Astrocyte (in vitro differentiated cells and primary cell): ENCODE results near the gene CDH13. TPM values are rescaled to one million over a fixed set of nuclear protein-coding genes. Genes with fewer than 3 reads are reported as not detected.

Experiments used
- DNase-seq: peaks from one replicate; pipeline ENCODE4 v3.0.0-alpha.2; 2010; ENCODE audit warnings: low read depth
- FAIRE-seq: peaks from 2 replicates; lab custom pipeline; 2011; peaks lifted over from hg19 to GRCh38; lab: Jason Lieb, UNC
- H2AFZ ChIP-seq: 2 replicates; pipeline ENCODE4 v1.6.0; 2012; ENCODE audit warnings: low read depth, low read length, inconsistent platforms
- H3K27ac ChIP-seq: 2 replicates; pipeline ENCODE4 v1.5.1; 2011; ENCODE audit warnings: low read depth, low read length, inconsistent platforms
- H3K27me3 ChIP-seq: 2 replicates; pipeline ENCODE4 v1.6.0; 2011; ENCODE audit warnings: low read length, inconsistent platforms; ENCODE audit not compliant: insufficient read depth
- H3K36me3 ChIP-seq: 2 replicates; pipeline ENCODE4 v1.5.1; 2011; ENCODE audit warnings: low read length, inconsistent platforms; ENCODE audit not compliant: insufficient read depth
- H3K4me1 ChIP-seq: 2 replicates; pipeline ENCODE4 v1.5.1; 2011; ENCODE audit warnings: low read length, inconsistent platforms; ENCODE audit not compliant: insufficient read depth
- H3K4me2 ChIP-seq: 2 replicates; pipeline ENCODE4 v1.6.0; 2012; ENCODE audit warnings: low read length, inconsistent platforms
- H3K4me3 ChIP-seq: 2 replicates; pipeline ENCODE4 v1.5.1; 2011; ENCODE audit warnings: low read depth, mild to moderate bottlenecking, low read length, inconsistent platforms; ENCODE audit not compliant: insufficient read depth
- H3K79me2 ChIP-seq: 2 replicates; pipeline ENCODE4 v1.6.0; 2012; ENCODE audit warnings: mild to moderate bottlenecking, low read length, inconsistent platforms; ENCODE audit not compliant: insufficient read depth
- H3K9ac ChIP-seq: 2 replicates; pipeline ENCODE4 v1.6.0; 2012; ENCODE audit warnings: mild to moderate bottlenecking, low read length, inconsistent platforms
- H3K9me3 ChIP-seq: 2 replicates; pipeline ENCODE4 v1.5.1; 2012; ENCODE audit warnings: low read depth, mild to moderate bottlenecking, low read length, inconsistent platforms; ENCODE audit not compliant: insufficient read depth
- H4K20me1 ChIP-seq: 2 replicates; pipeline ENCODE4 v1.6.0; 2012; ENCODE audit warnings: low read length, inconsistent platforms; ENCODE audit not compliant: insufficient read depth
- H3K27ac Mint-ChIP-seq: one replicate; pipeline ENCODE4 v1.8.0; 2021; ENCODE audit warnings: mild to moderate bottlenecking, mixed read lengths; ENCODE audit not compliant: unreplicated experiment
- H3K27me3 Mint-ChIP-seq: one replicate; pipeline ENCODE4 v1.8.0; 2021; ENCODE audit warnings: low read depth, mixed read lengths; ENCODE audit not compliant: unreplicated experiment
- H3K36me3 Mint-ChIP-seq: one replicate; pipeline ENCODE4 v1.8.0; 2021; ENCODE audit warnings: low read depth, mixed read lengths; ENCODE audit not compliant: unreplicated experiment
- H3K4me1 Mint-ChIP-seq: one replicate; pipeline ENCODE4 v1.8.0; 2021; ENCODE audit warnings: low read depth, mixed read lengths; ENCODE audit not compliant: unreplicated experiment
- H3K4me3 Mint-ChIP-seq: one replicate; pipeline ENCODE4 v1.8.0; 2021; ENCODE audit warnings: mild to moderate bottlenecking, moderate library complexity, mixed read lengths; ENCODE audit not compliant: unreplicated experiment
- H3K9me3 Mint-ChIP-seq: one replicate; pipeline ENCODE4 v1.8.0; 2021; ENCODE audit warnings: mild to moderate bottlenecking, mixed read lengths; ENCODE audit not compliant: unreplicated experiment
- EZH2 ChIP-seq: IDR thresholded peaks from 2 replicates; pipeline ENCODE4 v1.6.1; 2012; ENCODE audit warnings: mild to moderate bottlenecking, low read length, inconsistent platforms; ENCODE audit not compliant: insufficient read depth
- total RNA-seq: library from RNA; stranded (reverse); gene quantifications from 2 replicates; pipeline ENCODE4 v1.2.1, GENCODE V29; 2021
- TF ChIP-seq, protein P1 (sequence below): IDR thresholded peaks from 2 replicates; pipeline ENCODE4 v1.5.1; 2011; ENCODE audit warnings: low read depth, mild to moderate bottlenecking, inconsistent platforms, low read length, moderate library complexity; ENCODE audit not compliant: insufficient read depth

Gene CDH13
- total RNA-seq, 1 donor from 2014 or later = 41.7 TPM

GRCh38 chr16:83162791-83163190 is 536.0 kb downstream of the CDH13 start:
- H3K4me1 Mint-ChIP-seq = no peaks in the 10 kb centered on the region
- Histone ChIP-seq H4K20me1 (peaks cover 6% of the 10 kb centered on the region), H3K9ac (no peak overlapping the region), H2AFZ (no peak overlapping the region), H3K27ac (no peak overlapping the region), H3K9me3 (no peaks in the 10 kb centered on the region), H3K4me3 (no peak overlapping the region), H3K27me3 (no peaks in the 10 kb centered on the region), H3K79me2 (no peaks in the 10 kb centered on the region), H3K4me2 (no peak overlapping the region), H3K36me3 (no peaks in the 10 kb centered on the region), H3K4me1 (no peaks in the 10 kb centered on the region)
- no peak for FAIRE-seq
- peaks cover 4% of the 10 kb centered on the region for H3K27me3 Mint-ChIP-seq
- no peak for TF ChIP-seq EZH2
- TF ChIP-seq, protein P1, sequence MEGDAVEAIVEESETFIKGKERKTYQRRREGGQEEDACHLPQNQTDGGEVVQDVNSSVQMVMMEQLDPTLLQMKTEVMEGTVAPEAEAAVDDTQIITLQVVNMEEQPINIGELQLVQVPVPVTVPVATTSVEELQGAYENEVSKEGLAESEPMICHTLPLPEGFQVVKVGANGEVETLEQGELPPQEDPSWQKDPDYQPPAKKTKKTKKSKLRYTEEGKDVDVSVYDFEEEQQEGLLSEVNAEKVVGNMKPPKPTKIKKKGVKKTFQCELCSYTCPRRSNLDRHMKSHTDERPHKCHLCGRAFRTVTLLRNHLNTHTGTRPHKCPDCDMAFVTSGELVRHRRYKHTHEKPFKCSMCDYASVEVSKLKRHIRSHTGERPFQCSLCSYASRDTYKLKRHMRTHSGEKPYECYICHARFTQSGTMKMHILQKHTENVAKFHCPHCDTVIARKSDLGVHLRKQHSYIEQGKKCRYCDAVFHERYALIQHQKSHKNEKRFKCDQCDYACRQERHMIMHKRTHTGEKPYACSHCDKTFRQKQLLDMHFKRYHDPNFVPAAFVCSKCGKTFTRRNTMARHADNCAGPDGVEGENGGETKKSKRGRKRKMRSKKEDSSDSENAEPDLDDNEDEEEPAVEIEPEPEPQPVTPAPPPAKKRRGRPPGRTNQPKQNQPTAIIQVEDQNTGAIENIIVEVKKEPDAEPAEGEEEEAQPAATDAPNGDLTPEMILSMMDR = no peak
- H3K4me3 Mint-ChIP-seq = no peak overlapping the region
- H3K9me3 Mint-ChIP-seq = no peaks in the 10 kb centered on the region
- no peak overlapping the region for H3K27ac Mint-ChIP-seq
- no peaks in the 10 kb centered on the region for H3K36me3 Mint-ChIP-seq
- DNase-seq = no peak

DNA sequence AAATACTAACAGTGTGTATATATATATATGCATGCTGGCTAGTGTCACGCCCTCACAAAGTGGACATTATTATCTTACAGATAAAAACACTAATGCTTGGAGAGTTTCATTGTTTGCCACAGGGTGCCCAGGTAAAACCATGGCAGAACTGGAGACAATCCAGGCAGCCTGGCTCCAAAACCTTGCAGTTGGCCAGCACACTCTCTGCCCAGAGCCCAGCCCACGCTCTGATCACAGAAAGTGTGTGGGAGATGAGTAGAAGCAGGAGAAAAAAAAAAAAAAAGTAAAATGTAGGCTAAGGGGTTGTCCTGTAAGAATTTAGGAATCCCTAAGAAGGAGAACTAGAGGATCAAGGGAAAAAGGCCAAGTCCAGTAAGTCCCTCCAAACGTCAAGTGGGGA is 538.0 kb downstream of the CDH13 start:
- no peaks in the 10 kb centered on the region for H3K27me3 ChIP-seq
- H3K4me3 ChIP-seq = no peak overlapping the region
- H3K27ac Mint-ChIP-seq = no peak overlapping the region
- H3K9ac ChIP-seq = no peak overlapping the region
- TF ChIP-seq, protein P1 = no peak
- no peak for TF ChIP-seq EZH2
- no peaks in the 10 kb centered on the region for H3K36me3 Mint-ChIP-seq
- H3K9me3 ChIP-seq = no peaks in the 10 kb centered on the region
- DNase-seq (no peak), FAIRE-seq (no peak)
- no peak overlapping the region for H3K4me3 Mint-ChIP-seq
- H4K20me1 ChIP-seq = peaks cover 6% of the 10 kb centered on the region
- no peak overlapping the region for H3K4me2 ChIP-seq
- H3K4me1 ChIP-seq = no peaks in the 10 kb centered on the region
- H3K36me3 ChIP-seq = no peaks in the 10 kb centered on the region
- peaks cover 2% of the 10 kb centered on the region for H3K9me3 Mint-ChIP-seq
- no peaks in the 10 kb centered on the region for H3K79me2 ChIP-seq
- H3K27me3 Mint-ChIP-seq = peaks cover 4% of the 10 kb centered on the region
- no peaks in the 10 kb centered on the region for H3K4me1 Mint-ChIP-seq
- no peak overlapping the region for H3K27ac ChIP-seq
- H2AFZ ChIP-seq = no peak overlapping the region

DNA sequence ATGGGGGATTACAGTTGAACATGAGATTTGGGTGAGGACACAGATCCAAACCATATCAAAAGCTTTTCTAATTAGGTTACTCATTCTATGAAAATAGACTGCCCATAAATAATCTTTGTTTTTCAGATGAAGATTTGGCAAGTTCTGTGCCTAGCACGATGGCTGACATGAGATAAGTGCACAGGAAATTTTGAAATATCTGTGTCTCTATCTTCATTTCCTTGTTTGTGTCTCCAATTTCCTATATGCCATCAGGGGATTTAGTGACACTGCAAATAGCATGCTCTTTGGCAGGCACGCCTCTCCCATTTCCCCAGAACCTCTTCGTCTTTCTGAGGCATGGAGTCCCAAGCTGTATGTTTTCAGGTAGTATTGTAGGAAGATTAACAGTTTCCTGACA is 544.6 kb downstream of the CDH13 start:
- no peaks in the 10 kb centered on the region for H3K9me3 ChIP-seq
- peaks cover under 1% of the 10 kb centered on the region for H4K20me1 ChIP-seq
- no peaks in the 10 kb centered on the region for H3K36me3 ChIP-seq
- no peak for TF ChIP-seq EZH2
- H3K27ac Mint-ChIP-seq = no peak overlapping the region
- no peaks in the 10 kb centered on the region for H3K4me1 ChIP-seq
- no peaks in the 10 kb centered on the region for H3K79me2 ChIP-seq
- FAIRE-seq (no peak), DNase-seq (no peak)
- no peak overlapping the region for H3K4me2 ChIP-seq
- H3K9me3 Mint-ChIP-seq = peaks cover 2% of the 10 kb centered on the region
- no peak overlapping the region for H2AFZ ChIP-seq
- H3K27me3 Mint-ChIP-seq = no peaks in the 10 kb centered on the region
- H3K36me3 Mint-ChIP-seq = no peaks in the 10 kb centered on the region
- no peak overlapping the region for H3K9ac ChIP-seq
- H3K4me3 ChIP-seq = no peak overlapping the region
- no peaks in the 10 kb centered on the region for H3K27me3 ChIP-seq
- no peaks in the 10 kb centered on the region for H3K4me1 Mint-ChIP-seq
- H3K27ac ChIP-seq = no peak overlapping the region
- no peak overlapping the region for H3K4me3 Mint-ChIP-seq
